ENCODE results near the gene MYL6.
A peak's percentile ranks its signal among the peaks of the same experiment; 100 is the strongest.

MYL6 gene

GRCh38 chr12:56129942-56130495 lies 28.1 kb upstream of the MYL6 start:
- H3K4me3 ChIP-seq (ENCODE audit: low read depth, low read length) = peak overlapping the region; percentile 92
- no peak for TF ChIP-seq CTCF (IDR thresholded peaks at IDR 0.05; ENCODE audit: low read depth, low read length)

GRCh38 chr12:56130876-56131275 lies 27.3 kb upstream of the MYL6 start:
- no peak overlapping the region for H3K4me3 ChIP-seq (ENCODE audit: low read depth, low read length)
- TF ChIP-seq CTCF (IDR thresholded peaks at IDR 0.05; ENCODE audit: low read depth, low read length) = no peak

GRCh38 chr12:56134897-56135296 lies 23.3 kb upstream of the MYL6 start:
- no peak for TF ChIP-seq CTCF (IDR thresholded peaks at IDR 0.05; ENCODE audit: low read depth, low read length)

GRCh38 chr12:56137853-56138571 lies 20.1 kb upstream of the MYL6 start:
- no peak overlapping the region for H3K4me3 ChIP-seq (ENCODE audit: low read depth, low read length)
- no peak for TF ChIP-seq CTCF (IDR thresholded peaks at IDR 0.05; ENCODE audit: low read depth, low read length)

More at GRCh38 chr12:56134897-56135296, 23.3 kb upstream of the MYL6 start:
- H3K4me3 ChIP-seq (ENCODE audit: low read depth, low read length) = no peak overlapping the region

GRCh38 chr12:56141946-56142784 lies 16.0 kb upstream of the MYL6 start:
- no peak overlapping the region for H3K4me3 ChIP-seq (ENCODE audit: low read depth, low read length)
- no peak for TF ChIP-seq CTCF (IDR thresholded peaks at IDR 0.05; ENCODE audit: low read depth, low read length)

GRCh38 chr12:56143217-56143616 lies 14.9 kb upstream of the MYL6 start:
- H3K4me3 ChIP-seq (ENCODE audit: low read depth, low read length) = no peak overlapping the region
- TF ChIP-seq CTCF (IDR thresholded peaks at IDR 0.05; ENCODE audit: low read depth, low read length) = no peak

- TF ChIP-seq CTCF (IDR thresholded peaks at IDR 0.05; ENCODE audit: low read depth, low read length) = no peak
- no peak overlapping the region for H3K4me3 ChIP-seq (ENCODE audit: low read depth, low read length)
These were observed 14.3 kb upstream of the MYL6 start for GRCh38 chr12:56143870-56144269.
